Measurements from ENCODE around the gene PCDH7. TPM values are rescaled to one million over a fixed set of nuclear protein-coding genes. Genes with fewer than 3 reads are reported as not detected.

Gene PCDH7
- total RNA-seq, 1 experiment from 2014 or later = 16.8 TPM

DNA sequence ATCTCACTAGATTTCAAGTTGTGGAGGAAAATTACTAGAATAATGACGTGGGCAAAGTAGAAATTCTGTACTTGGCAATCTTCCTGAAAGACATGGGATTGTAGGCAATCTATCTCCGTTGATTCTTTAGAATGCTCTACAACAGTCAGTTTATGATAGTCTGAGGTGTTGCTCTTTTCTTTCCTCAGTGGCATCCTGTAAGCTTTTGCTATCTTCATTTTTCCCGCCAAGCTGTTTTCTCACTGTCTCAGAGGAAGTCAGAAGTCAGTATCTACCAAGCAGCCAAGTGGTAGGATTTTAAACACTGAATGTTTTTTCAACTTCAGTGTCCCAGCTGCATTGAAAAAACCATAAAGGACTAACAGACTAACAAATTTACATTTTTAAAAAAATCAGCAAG is 23.7 kb downstream of the PCDH7 start:
- no peak overlapping the region for H3K4me3 Mint-ChIP-seq
- Histone ChIP-seq H2AK5ac (ENCODE audit: insufficient read length, low read length) (no peak overlapping the region), H3K9me3 (ENCODE audit: control insufficient read depth, low read depth, low read length) (no peaks in the 10 kb centered on the region), H4K5ac (ENCODE audit: insufficient read length, low read depth, low read length) (no peak overlapping the region), H3K56ac (ENCODE audit: insufficient read length, low read depth, low read length) (no peak overlapping the region), H2AFZ (ENCODE audit: low read length) (no peak overlapping the region), H3K79me2 (ENCODE audit: insufficient read depth, low read length) (no peaks in the 10 kb centered on the region), H3K4me2 (ENCODE audit: insufficient read depth, insufficient read length, low read length) (no peak overlapping the region), H3K4me1 (ENCODE audit: insufficient read depth, low read length) (no peaks in the 10 kb centered on the region), H2BK15ac (ENCODE audit: low read depth, low read length) (no peak overlapping the region), H4K8ac (replicated peaks; ENCODE audit: insufficient read length, low read depth, low read length) (no peak overlapping the region), H3K4ac (ENCODE audit: low read depth, low read length) (no peak overlapping the region), H2BK12ac (ENCODE audit: insufficient read length, low read depth, low read length) (no peak overlapping the region), H3K27me3 (ENCODE audit: insufficient read depth, low read length) (no peaks in the 10 kb centered on the region), H4K20me1 (ENCODE audit: control insufficient read depth, insufficient read depth, insufficient read length) (no peaks in the 10 kb centered on the region), H4K91ac (ENCODE audit: insufficient read length, low read depth, low read length) (no peak overlapping the region), H2BK120ac (ENCODE audit: low read depth, low read length, poor library complexity, severe bottlenecking) (no peak overlapping the region), H3T11ph (ENCODE audit: low read length) (no peak overlapping the region), H3K23me2 (ENCODE audit: insufficient read length, low read depth, low read length, poor library complexity, severe bottlenecking) (no peaks in the 10 kb centered on the region), H3K18ac (ENCODE audit: insufficient read length, low read depth, low read length) (no peak overlapping the region), H3K27ac (ENCODE audit: insufficient read length, low read depth, low read length) (no peak overlapping the region), H3K79me1 (ENCODE audit: insufficient read depth, low read depth, low read length, poor library complexity, severe bottlenecking) (no peaks in the 10 kb centered on the region), H3K14ac (ENCODE audit: insufficient read depth, low read length) (no peak overlapping the region), H3K9ac (ENCODE audit: extremely low read depth, insufficient read length, low read length) (no peak overlapping the region), H3K23ac (ENCODE audit: insufficient read length, low read depth, low read length) (no peak overlapping the region), H2BK5ac (ENCODE audit: insufficient read length, low read length) (no peak overlapping the region), H2BK20ac (ENCODE audit: low read depth, low read length, poor library complexity, severe bottlenecking) (no peak overlapping the region)
- no CpG with 5 or more reads among the region's 3 CpGs for WGBS (ENCODE audit: extremely low coverage, insufficient read length, low lambda C conversion rate)
- DNase-seq = no peak
- no peaks in the 10 kb centered on the region for H3K27me3 Mint-ChIP-seq (ENCODE audit: low read depth)
- H3K27ac Mint-ChIP-seq = peak overlapping the region in 1 of 3 experiments; percentile 61; a peak in 2 of 7 replicates
- no peaks in the 10 kb centered on the region for H3K36me3 Mint-ChIP-seq (ENCODE audit: insufficient read depth in 1 of 3, low read depth in 3 of 3)
- H3K4me1 Mint-ChIP-seq = 0 out of 4 replicates have a peak, but pooled peaks cover 0 to 6% of the 10 kb centered on the region in 2 experiments
- TF ChIP-seq, protein P1, sequence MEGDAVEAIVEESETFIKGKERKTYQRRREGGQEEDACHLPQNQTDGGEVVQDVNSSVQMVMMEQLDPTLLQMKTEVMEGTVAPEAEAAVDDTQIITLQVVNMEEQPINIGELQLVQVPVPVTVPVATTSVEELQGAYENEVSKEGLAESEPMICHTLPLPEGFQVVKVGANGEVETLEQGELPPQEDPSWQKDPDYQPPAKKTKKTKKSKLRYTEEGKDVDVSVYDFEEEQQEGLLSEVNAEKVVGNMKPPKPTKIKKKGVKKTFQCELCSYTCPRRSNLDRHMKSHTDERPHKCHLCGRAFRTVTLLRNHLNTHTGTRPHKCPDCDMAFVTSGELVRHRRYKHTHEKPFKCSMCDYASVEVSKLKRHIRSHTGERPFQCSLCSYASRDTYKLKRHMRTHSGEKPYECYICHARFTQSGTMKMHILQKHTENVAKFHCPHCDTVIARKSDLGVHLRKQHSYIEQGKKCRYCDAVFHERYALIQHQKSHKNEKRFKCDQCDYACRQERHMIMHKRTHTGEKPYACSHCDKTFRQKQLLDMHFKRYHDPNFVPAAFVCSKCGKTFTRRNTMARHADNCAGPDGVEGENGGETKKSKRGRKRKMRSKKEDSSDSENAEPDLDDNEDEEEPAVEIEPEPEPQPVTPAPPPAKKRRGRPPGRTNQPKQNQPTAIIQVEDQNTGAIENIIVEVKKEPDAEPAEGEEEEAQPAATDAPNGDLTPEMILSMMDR (conservative IDR thresholded peaks at IDR 0.05) = no peak
- H3K9me3 Mint-ChIP-seq = no peaks in the 10 kb centered on the region

Data from H9 (cell line).